HG02970 (cell line): ENCODE results near the gene BACE1.

Experiments
- ATAC-seq: cut with Tn5 transposase; IDR thresholded peaks from one replicate; pipeline ENCODE4 v1.9.1; 2021; ENCODE audit warnings: mild to moderate bottlenecking, moderate library complexity, moderate number of reproducible peaks; ENCODE audit not compliant: unreplicated experiment, low FRiP score

BACE1 gene

DNA sequence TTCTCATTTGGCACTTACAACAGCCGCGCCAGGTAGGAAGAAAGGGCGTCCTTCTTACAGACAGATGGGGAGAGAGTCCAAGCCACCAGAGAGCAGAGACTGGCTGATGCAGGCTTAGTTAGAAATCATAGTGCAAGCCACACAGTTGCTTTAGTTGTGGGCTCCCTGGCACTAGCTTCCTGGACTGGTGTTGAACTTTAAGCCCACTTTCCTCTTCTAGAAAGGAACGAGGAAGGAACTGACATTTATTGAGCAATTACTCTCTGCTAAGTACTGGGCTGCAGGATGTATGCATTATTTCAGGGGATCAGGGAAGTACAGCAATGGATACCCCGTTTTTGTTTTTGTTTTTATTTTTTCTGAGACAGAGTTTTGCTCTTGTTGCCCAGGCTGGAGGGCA lies 3.0 kb downstream of the BACE1 start:
- no peak for ATAC-seq

DNA sequence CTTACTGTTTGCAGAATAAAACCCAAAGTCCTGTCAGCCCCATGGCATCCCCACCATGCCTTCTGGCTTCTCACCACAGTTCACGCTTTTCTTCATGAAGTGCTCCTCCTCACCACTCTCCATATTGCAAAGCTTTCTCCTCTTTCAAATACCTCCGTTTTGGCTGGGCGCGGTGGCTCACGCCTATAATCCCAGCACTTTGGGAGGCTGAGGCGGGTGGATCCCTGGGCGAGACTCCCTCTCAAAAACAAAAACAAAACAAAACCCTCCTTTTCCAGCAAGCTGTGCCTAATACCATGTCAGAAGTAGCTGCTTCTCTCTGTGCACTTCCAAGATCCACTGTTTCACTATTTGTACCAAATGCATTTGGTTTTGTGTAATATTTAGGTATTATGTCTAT lies 6.7 kb downstream of the BACE1 start:
- no peak for ATAC-seq

DNA sequence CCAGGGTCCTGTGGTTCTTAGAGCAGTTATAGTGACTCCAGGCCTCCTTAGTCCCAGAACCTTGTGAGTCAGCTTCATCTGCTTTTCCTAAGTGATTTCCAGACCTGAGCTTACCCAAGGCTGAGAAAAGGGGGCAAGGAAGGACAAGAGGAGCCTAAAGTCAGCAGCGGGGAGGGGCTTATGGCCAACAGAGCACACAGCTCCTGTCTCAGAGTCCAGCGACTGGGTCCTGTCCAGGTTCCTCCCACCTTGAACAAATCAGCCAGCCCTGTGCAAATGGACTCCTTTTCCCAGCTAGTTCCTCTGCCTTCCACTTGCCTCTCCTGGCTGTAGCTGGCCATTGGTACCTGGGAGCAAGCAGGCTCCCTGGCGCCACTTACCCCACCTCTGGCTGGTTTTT lies 10.9 kb downstream of the BACE1 start:
- ATAC-seq, result no peak

DNA sequence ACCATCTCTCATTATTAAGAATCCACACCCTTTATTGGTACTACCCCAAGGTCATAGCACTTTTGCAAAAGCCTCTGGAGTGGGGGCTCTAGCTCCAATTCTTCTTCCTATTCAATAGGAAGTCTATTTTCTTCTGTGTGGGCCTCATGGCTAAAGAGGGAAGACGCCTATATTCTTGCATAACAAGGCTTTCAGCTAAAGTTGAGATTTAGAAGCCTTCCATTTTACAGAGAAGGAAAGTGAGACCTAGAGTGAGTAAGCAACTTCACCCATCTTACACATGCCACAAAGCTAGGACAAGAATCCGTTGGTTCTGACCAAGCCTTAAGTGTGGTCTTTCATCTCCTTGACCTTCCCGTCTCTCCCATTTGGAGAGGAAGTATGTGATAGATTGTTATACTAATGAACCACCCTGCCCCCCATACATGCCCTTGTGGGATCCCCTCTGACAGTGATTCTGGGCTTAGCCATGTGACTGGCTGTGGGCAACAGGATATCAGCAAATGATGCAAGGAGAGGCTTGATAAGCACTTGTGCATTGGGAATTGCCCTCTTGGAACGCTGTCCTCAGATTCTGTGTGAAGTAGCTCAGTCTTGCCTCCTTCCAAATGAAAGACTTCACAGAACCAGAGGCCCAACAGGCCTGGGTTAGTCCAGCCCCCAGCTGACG lies 12.3 kb downstream of the BACE1 start:
- no peak for ATAC-seq

DNA sequence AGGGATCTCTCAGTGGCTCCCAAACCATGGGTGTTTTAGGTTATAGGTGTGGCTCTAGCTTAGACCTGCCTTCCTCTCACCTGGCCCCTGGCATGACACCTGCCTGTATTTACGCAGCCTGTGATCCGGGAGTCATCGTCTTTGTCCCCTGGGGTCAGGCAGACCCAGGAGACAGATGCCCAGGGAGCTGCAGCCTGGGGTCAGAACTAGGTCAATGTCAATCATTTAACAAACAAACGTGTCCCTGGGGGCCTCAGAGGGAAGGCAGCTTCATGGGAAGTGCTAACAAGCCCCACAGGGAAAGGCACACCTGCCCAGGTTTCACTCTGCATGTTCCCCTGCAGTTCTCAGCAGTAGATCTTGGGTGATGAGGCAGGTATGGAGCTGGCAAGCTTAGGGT lies 13.0 kb downstream of the BACE1 start:
- no peak for ATAC-seq

DNA sequence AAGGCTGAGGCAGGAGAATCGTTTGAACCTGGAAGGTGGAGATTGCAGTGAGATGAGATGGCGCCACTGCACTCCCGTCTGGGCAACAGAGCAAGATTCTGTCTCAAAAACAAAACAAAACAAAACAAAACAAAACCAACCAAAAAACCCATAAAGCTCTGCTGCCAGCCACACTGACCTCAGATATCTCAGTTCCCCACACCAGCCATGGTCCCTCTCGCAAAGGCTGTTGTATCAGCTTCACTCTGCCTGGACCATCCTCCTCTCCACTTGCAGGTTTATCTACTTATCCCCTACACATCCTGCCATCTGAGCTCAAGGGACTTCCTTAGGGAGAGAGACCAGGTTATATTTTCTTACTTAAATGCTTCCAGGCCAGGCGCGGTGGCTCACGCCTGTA lies 13.8 kb downstream of the BACE1 start:
- no peak for ATAC-seq

DNA sequence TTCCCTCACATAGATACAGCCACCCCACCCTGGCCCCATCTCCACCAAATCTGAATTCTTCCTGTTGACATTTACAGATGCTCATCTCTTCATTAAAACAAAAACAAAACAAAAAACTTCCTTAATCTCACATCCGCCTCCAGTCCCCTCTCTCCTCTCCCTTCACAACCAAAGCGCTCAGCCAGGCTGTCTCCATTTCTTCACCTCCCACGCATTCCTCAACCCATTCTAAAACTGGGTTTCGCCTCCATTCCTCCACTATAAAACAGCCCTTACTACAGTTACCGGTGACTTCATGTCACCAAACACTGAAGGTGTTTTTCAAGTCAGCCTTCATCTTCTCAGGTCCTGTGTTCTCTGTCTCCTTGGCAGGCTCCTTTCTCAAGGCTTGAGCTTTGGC lies 15.3 kb downstream of the BACE1 start:
- ATAC-seq, result no peak

DNA sequence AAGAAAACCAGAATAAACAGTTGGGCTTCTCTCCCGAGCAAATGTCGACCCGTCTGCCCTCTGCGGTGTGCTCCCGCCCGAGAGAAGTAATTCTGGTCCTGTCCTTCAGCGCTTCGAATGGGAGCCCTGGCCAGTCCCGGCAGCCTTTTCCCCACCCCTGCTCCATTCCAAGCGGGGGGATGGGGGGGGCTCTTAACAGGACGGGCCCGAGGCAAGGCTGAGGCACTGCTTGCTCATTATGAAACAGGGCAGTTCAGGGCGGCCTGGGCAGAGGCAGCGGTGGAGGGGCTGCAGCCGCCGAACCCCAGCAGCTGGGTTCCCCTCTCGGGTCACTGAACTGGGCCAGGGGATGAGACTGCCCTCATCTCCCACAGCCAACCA lies 15.8 kb downstream of the BACE1 start:
- no peak for ATAC-seq

DNA sequence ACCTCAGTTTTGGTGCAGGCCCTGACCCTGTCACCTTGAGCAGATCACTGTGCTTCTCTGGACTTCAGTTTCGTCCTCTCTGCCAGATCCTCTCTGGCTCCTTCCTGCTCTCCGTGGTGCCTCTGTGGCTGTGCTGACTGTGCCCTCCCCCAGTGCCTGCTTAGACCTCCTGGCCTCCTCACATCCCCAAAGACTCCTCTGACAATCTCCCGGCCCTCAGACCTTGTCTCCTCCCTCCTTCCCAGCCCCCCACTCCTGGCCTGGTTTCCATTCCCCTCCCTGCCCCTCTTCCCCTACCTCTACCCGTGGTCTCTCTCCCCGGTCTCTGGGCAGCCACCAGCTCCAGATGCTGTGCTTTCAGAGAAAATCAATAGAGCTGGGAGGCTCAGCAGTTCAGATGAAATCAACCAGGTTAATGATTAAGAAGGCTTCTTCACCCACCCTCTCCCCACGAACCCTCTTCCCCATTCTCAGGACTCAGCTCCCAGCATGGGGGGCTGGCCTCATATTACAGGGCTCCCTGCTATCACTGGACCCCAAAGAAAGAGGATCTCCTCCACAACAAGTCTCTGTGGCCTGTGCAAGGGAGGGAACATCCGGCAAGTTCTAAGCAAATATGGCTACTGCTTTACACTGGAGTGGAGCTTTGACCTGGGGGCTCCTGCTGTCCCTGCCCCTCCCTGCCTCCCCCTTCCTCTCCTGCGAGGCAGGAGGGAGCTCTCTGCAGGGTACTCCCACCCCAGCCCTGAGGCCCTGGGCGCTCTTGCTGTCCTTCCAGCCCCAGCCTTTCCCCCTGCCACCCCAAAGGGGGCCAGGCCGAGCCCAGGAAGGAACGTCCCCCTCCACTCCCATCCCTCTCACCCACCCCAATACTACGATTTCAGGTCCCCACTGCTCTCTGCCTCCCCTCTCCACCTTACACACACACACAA lies 16.4 kb downstream of the BACE1 start:
- ATAC-seq, result no peak

DNA sequence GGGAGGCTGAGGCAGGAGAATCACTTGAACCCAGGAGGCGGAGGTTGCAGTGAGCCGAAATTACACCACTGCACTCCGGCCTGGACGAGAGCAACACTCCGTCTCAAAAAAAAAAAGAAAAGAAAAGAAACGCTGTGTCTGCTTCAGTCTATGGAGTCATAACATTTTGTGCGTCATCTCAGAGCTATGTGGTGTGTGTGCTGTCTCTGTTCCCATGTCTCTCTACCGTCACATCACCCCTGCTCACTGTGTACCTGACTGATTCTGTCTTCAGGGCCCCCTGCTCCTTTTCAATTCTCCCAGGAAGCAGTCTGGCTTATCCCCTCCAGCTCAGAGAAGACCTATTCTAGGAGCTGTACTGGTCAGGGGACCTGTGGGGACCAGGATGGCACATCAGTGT lies 17.9 kb downstream of the BACE1 start:
- ATAC-seq, result no peak

DNA sequence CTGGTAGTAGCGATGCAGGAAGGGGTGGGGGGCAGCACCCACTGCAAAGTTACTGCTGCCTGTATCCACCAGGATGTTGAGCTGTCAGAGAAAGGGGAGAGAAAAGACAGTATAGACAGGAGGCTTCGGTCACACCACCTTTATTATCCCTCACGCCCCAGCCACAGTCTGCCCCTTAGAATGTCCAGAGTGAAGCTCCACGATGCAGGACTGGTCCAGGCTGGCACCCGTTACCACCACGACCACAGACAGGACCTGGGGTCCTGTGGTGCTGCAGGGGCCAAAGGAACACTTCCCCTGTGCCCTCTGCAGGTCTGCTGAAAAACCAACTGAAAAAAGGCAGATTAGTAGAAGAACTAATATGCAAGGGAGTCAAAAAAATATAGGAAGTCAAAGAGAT lies 19.2 kb downstream of the BACE1 start:
- ATAC-seq, result no peak

DNA sequence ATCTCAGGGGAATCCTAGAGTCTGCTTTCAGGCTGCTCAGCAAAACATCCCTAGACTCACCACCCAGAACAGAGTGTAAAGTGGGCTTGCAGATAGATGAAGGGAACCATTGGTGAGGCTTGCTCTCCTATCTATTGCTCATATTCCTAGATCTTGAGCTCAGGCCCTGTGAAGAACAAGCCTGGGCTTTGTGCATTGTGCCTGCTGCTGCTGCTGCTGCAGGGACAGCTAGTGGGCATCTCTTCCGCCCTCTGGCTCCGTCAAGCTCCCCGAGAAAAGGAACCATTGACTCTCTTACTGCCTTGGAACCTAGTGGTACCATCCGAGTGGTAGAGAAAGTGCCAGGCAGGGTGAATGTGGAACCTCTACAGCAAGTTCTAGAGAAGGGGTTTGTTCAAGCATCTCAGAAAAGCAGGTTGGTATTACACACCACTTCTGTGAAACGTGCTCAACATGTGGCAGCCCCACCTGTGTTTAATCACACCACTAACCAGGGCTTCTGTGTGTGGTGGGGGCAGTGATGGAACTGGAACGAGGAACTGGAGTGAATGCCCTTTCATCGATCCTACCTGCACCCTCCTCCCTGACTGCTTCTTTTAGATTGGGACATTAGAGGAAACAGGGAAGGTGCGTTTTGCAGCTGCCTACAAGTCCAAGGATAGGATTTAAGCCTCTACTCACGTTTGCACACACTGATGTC lies 20.5 kb downstream of the BACE1 start:
- no peak for ATAC-seq

DNA sequence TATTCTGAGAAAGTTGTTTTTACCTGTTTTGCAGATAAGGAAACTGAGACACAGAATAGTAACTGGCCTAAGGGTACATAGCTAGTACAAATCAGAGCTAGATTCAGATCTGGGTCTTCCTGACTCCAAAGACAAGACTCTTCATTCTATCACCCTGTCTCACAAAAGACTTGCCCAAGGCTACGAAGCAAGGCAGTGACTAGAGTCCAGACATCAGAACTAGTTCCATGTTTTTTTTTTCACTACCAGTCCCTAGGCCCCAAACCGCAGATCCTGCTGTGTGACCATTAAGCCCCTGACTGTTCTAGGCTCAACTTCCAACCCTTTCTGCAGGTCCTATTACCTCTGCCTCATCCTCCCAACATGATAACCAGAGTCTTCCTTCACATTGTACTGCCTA lies 23.4 kb downstream of the BACE1 start:
- no peak for ATAC-seq

DNA sequence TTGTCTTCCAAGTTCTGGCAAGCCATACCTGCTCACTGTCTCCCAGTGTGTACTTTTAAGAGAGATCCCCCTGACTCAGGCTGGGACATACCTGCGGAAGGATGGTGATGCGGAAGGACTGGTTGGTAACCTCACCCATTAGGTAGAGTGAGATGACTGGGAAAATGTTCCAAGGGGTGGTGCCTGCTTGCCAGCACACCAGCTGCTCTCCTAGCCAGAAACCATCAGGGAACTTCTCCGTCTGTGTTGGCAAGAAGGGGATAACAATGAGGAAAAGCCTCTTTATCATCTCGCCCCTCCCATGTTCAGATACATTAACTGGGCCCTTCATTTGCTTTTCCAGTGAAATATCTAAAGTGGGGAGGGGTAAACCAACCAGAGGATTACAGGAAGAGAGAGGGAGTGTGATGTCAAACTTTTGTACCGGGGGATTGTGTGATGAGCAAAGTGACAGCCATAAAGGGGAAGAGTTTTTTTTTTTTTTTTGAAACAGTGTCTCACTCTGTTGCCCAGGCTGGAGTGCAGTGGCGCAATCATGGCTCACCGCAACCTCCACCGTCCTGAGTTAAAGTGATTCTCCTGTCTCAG lies 25.2 kb downstream of the BACE1 start, which contains the start of gene BACE1-AS:
Gene BACE1-AS, plus strand, starts transcription at position 538 of the 588 bp plus-strand sequence.
- no peak for ATAC-seq

DNA sequence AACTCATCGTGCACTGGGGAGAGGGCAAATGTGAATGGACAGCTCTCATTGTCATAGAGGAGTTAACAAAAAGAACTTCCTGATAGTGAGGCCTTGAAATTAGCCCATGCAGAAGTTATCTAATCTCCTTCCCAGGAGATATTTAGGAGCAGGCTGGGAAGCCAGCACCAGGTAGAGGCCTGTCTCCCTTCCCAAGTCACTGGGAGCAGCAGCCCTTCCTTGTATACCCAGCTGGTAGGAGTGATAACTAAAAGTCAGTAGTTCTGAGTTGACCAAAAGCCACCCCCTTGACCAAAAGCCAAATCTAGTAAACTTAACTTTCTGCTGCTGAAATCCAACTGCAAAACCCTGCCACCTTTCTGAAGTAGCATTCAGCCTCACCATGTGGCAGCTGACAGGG lies 26.3 kb downstream of the BACE1 start:
- no peak for ATAC-seq

DNA sequence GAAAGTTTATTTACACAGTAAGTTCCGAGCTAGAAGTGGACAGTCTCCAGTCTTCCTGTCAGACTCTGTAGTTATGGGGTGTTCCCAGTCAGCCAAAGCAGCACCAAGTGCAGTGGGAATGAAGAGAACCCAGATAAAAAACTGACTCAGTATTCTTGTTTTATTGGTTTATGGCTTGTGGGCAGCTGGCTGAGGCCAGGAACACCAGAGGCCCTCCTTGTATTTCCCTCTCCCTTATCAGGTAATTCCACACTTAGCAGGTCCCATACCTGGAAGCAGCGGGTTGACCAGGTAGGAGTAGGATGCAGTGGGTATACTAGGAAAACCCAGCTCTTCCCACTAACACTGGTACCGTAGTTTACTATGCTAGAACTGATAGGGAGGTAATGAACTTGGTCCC lies 28.4 kb downstream of the BACE1 start:
- no peak for ATAC-seq

DNA sequence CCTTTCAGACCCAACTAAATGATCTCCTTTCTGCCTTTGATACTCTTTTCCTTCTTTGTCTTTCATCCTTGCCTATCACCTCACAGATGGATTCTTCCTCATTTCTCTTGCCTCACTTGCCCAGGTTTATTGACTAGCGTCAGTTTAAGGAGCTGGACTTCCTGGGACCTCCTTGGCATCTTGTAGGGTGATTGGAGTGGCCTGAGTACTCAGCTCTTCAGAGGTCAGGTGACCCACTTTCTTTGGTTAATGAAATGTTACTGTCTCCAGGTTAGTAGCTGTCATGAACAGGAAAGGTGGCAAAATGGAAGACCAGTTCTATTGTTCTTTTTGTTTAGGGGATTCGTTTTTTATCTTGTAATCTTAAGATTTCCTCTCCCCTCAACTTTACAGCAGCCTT lies 29.5 kb downstream of the BACE1 start:
- no peak for ATAC-seq

DNA sequence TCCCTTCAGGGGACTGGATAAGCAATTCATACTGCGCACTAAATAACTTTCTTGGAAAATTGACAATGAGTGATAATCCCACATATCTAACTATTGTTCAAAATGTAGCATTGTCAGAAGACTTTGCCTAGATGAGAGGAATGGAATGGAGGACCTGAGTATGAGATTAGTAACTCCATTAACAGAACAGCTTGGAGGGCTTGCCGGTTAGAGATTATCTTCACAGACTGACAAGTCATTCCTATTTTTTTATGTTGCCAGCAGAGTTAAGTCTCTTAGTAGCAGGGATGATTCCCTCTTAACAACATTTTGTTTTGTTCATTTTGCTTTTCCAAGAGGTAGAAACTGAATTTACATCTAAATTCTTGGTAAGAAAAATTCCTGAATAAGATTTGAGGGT lies 32.0 kb downstream of the BACE1 start:
- ATAC-seq, result no peak

DNA sequence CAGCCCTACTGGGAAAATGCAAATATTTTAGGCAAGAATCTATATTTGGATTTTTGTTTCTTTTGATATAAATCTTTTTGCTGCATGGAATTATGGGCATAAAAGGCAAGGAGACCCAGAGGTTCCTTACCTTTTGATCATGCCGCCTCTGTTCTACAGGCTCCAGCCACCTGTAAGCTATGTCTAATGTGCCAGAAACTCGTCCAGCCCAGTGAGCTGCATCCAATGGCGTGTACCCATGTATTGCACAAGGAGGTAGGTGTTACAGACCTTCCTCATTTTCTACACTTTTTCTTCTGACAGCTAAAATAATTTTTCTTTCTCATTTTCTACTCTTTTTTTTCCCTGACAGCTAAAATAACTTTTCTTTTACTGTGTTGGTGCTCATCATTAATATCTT lies 33.1 kb downstream of the BACE1 start:
- no peak for ATAC-seq

DNA sequence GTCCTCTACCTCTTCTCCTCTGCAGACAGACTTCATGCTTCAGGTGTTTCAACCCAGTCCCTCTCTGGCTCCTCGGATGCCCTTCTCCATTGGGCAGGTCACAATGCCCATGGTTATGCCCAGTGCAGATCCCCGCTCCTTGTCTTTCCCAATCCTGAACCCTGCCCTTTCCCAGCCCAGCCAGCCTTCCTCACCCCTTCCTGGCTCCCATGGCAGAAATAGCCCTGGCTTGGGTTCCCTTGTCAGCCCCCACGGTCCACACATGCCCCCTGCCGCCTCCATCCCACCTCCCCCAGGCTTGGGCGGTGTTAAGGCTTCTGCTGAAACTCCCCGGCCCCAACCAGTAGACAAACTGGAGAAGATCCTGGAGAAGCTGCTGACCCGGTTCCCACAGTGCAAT lies 34.2 kb downstream of the BACE1 start:
- no peak for ATAC-seq

DNA sequence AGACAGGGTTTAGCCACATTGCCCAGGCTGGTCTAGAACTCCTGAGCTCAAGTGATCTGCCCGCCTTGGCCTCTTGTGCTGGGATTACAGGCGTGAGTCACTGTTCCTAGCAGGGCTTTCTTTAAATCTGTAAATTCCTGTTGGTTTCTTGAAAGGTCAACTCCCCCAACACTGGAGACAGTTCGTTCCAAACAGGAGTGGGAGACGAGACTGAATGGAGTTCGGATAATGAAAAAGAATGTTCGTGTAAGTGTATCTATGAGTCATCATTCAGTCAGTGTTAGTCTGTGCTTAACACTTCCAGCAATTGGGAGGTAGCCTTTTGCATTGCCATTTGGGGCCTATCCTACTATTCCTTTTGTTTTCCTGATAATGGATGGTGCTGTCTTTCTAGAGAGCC lies 34.9 kb downstream of the BACE1 start:
- no peak for ATAC-seq
